ENCODE measurements around the gene USP21.

- TF ChIP-seq CTCF (IDR thresholded peaks at IDR 0.05) (no peak), POLR2A (IDR thresholded peaks at IDR 0.05) (no peak), POLR2AphosphoS5 (IDR thresholded peaks at IDR 0.05) (no peak), EP300 (IDR thresholded peaks at IDR 0.05) (no peak)
Observed at GRCh38 chr1:161179698-161180097, 20.4 kb downstream of the USP21 start.
